Measurements from ENCODE around the gene GALR2. TPM values are rescaled to one million over a fixed set of nuclear protein-coding genes. Genes with fewer than 3 reads are reported as not detected.

GALR2 gene
- total RNA-seq, 1 experiment from 2014 or later, result 0.41 TPM

- no peaks in the 10 kb centered on the region for H3K9me3 ChIP-seq (ENCODE audit: control insufficient read depth, insufficient read depth, low read depth, low read length)
- ChIA-PET POLR2A (interaction anchor here (0.7 kb wide), 1 partner anchor 551 kb away, joined by 3 read pairs; no protein-coding TSS in a partner anchor), CTCF (interaction anchor here (1.2 to 7.1 kb wide), 2 partner anchors 64 to 160 kb away, joined by 3 to 63 read pairs; no protein-coding TSS in a partner anchor)
- intact Hi-C loops (cut with micrococcal nuclease; ENCODE audit: unreplicated experiment) (loop anchor here (2.0 to 5.0 kb wide), 2 partner anchors 63 to 159 kb away; no protein-coding TSS in a partner anchor), in situ Hi-C loops (cut with HindIII; ENCODE audit: low pct_unique_long_range_greater_than_20kb, low sequenced_read_pairs) (no loop called here)
- DNase-seq (ENCODE audit: low read depth, low spot score), result no peak
- H3K27ac ChIP-seq (ENCODE audit: low read length), result no peak overlapping the region
- no peak overlapping the region for H3K4me3 ChIP-seq (ENCODE audit: low read depth in 2 of 2, low read length in 2 of 2)
- H3K4me1 ChIP-seq (ENCODE audit: control insufficient read depth, insufficient read depth, low read length), result no peaks in the 10 kb centered on the region
- no peak for ATAC-seq
- BruUV-seq (replicated peaks), result no TSS peak
- H3K27me3 ChIP-seq (ENCODE audit: control insufficient read depth, insufficient read depth, low read length), result no peaks in the 10 kb centered on the region
- peak; percentile 23; the same call in 1 of the 2 replicates for TF ChIP-seq TCF7L2 (IDR thresholded peaks at IDR 0.05; ENCODE audit: low read depth, low read length)
- TF ChIP-seq, protein P1, sequence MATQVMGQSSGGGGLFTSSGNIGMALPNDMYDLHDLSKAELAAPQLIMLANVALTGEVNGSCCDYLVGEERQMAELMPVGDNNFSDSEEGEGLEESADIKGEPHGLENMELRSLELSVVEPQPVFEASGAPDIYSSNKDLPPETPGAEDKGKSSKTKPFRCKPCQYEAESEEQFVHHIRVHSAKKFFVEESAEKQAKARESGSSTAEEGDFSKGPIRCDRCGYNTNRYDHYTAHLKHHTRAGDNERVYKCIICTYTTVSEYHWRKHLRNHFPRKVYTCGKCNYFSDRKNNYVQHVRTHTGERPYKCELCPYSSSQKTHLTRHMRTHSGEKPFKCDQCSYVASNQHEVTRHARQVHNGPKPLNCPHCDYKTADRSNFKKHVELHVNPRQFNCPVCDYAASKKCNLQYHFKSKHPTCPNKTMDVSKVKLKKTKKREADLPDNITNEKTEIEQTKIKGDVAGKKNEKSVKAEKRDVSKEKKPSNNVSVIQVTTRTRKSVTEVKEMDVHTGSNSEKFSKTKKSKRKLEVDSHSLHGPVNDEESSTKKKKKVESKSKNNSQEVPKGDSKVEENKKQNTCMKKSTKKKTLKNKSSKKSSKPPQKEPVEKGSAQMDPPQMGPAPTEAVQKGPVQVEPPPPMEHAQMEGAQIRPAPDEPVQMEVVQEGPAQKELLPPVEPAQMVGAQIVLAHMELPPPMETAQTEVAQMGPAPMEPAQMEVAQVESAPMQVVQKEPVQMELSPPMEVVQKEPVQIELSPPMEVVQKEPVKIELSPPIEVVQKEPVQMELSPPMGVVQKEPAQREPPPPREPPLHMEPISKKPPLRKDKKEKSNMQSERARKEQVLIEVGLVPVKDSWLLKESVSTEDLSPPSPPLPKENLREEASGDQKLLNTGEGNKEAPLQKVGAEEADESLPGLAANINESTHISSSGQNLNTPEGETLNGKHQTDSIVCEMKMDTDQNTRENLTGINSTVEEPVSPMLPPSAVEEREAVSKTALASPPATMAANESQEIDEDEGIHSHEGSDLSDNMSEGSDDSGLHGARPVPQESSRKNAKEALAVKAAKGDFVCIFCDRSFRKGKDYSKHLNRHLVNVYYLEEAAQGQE (IDR thresholded peaks at IDR 0.05; ENCODE audit: insufficient read depth in 1 of 2, low read depth in 2 of 2, low read length in 1 of 2), result no peak
- no peaks in the 10 kb centered on the region for H3K36me3 ChIP-seq (ENCODE audit: control insufficient read depth, insufficient read depth, low read length)
Observed at GRCh38 chr17:76119409-76120371, 45.1 kb downstream of the GALR2 start.

DNA sequence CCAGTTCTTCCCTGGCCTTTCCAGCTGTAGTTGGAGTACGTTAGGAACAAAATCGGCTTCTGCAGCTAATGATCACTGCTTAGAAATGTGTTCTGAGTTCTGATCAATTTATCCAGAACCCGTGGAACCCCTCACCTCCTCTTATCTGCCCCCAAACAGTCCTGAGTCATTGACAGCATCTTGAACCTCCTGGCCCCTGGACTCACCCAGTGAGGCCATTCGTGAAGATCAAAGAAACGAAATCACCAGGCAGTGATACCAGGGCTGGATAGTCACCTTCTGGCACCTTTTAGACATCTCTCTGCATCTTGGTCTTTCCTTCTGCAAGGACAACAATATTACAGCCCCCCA, 46.1 kb downstream of the GALR2 start:
- Histone ChIP-seq H3K36me3 (ENCODE audit: control insufficient read depth, insufficient read depth, low read length) (no peaks in the 10 kb centered on the region), H3K4me3 (ENCODE audit: low read depth in 2 of 2, low read length in 2 of 2) (no peak overlapping the region), H3K4me1 (ENCODE audit: control insufficient read depth, insufficient read depth, low read length) (no peaks in the 10 kb centered on the region), H3K27ac (ENCODE audit: low read length) (no peak overlapping the region), H3K27me3 (ENCODE audit: control insufficient read depth, insufficient read depth, low read length) (no peaks in the 10 kb centered on the region), H3K9me3 (ENCODE audit: control insufficient read depth, insufficient read depth, low read depth, low read length) (no peaks in the 10 kb centered on the region)
- in situ Hi-C loops (cut with HindIII; ENCODE audit: low pct_unique_long_range_greater_than_20kb, low sequenced_read_pairs) (no loop called here), intact Hi-C loops (cut with micrococcal nuclease; ENCODE audit: unreplicated experiment) (loop anchor here (2.0 to 5.0 kb wide), 2 partner anchors 62 to 158 kb away; no protein-coding TSS in a partner anchor)
- no peak for ATAC-seq
- BruUV-seq (replicated peaks), result no TSS peak
- DNase-seq (ENCODE audit: low read depth, low spot score), result no peak
- POLR2A ChIA-PET, result no interaction called here
- CTCF ChIA-PET, result interaction anchor here (7.1 kb wide), 1 partner anchor 159 kb away, joined by 63 read pairs; no protein-coding TSS in a partner anchor
- TF ChIP-seq POLR2AphosphoS5 (IDR thresholded peaks at IDR 0.05; ENCODE audit: low read depth, low read length) (no peak), SIN3A (IDR thresholded peaks at IDR 0.05; ENCODE audit: borderline replicate concordance, insufficient read depth, low read depth, low read length) (no peak), TCF7L2 (IDR thresholded peaks at IDR 0.05; ENCODE audit: low read depth, low read length) (no peak)
- TF ChIP-seq, protein P1 (IDR thresholded peaks at IDR 0.05; ENCODE audit: insufficient read depth in 1 of 2, low read depth in 2 of 2, low read length in 1 of 2), result no peak
- TF ChIP-seq, protein P2, sequence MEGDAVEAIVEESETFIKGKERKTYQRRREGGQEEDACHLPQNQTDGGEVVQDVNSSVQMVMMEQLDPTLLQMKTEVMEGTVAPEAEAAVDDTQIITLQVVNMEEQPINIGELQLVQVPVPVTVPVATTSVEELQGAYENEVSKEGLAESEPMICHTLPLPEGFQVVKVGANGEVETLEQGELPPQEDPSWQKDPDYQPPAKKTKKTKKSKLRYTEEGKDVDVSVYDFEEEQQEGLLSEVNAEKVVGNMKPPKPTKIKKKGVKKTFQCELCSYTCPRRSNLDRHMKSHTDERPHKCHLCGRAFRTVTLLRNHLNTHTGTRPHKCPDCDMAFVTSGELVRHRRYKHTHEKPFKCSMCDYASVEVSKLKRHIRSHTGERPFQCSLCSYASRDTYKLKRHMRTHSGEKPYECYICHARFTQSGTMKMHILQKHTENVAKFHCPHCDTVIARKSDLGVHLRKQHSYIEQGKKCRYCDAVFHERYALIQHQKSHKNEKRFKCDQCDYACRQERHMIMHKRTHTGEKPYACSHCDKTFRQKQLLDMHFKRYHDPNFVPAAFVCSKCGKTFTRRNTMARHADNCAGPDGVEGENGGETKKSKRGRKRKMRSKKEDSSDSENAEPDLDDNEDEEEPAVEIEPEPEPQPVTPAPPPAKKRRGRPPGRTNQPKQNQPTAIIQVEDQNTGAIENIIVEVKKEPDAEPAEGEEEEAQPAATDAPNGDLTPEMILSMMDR (IDR thresholded peaks at IDR 0.05), result no peak

Measured in Panc1 (cell line).